GM18867 (cell line): ENCODE results near the gene SEC24D.

Source experiments
- ATAC-seq: cut with Tn5 transposase; IDR thresholded peaks from one replicate; pipeline ENCODE4 v1.9.1; 2021; ENCODE audit warnings: mild to moderate bottlenecking, moderate library complexity; ENCODE audit not compliant: unreplicated experiment

Gene SEC24D

DNA sequence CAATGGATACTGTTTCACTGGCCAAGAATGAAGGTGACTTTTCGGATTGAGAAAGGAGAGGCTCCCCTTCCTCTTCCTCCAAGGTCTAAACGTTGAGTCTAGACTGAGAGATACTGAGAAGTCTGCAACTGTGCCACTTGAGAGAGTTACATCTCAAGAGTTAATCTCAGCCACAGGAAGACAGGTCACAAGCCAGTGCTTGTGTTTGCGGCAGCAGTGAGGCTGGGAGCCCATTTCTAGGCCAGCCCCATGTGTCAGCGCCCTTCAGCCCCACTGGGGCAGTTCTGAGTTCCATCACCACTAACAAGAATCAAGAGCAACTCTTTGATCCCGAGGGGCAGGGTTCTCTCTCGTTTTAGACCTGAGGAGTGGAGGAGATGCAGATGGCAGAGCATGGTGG lies 7.3 kb upstream of the SEC24D start:
- ATAC-seq: peak; percentile 58

DNA sequence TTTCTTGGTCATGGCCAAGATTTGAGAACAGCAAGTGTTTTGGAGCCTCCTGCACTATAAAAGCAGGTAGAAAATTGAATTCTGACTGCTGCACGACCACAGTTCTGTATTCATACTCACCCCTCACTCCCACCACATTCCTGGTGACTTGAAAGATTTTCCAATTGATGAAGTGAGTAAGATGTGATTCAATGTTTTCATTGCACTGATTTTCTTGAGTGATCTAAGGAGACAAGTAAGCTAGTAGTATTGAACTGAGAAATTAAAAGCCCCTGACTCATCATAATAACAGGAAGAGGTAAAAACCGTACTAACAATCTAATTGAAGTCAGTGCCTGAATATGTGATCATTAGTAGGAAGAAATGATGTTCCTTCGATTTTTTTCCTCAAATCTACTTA lies 6.1 kb upstream of the SEC24D start:
- no peak for ATAC-seq

DNA sequence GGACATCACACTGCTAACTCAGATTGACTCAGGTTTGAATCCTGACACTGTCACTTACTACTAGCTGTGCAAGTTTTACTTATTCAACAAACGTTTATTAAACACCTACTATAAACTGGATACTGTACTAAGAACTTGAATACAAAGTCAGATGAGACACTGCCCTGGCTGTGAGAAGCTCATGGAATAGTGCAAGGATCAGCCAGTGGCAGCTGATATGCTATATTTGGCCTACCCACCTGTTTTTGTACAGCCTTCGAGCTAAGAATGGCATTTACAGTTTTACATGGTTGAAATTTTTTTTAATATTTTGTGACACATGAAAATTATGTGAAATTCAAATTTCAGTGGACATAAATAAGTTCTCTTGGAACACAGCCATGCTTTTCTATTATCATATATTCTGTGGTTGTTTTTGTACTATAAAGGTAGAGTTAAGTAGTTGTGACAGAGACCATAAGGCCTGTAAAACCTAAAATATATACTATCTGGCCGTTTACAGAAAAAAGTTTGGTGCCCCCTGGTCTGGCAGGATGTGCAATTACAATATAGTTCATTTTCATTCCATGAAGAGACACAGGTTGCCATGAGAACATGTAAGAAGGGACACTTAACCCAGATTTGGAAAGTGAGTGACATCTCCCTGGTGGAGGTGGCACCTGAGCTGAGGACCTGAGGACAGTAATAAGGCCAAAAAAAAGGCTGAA lies 3.4 kb upstream of the SEC24D start:
- ATAC-seq: no peak

DNA sequence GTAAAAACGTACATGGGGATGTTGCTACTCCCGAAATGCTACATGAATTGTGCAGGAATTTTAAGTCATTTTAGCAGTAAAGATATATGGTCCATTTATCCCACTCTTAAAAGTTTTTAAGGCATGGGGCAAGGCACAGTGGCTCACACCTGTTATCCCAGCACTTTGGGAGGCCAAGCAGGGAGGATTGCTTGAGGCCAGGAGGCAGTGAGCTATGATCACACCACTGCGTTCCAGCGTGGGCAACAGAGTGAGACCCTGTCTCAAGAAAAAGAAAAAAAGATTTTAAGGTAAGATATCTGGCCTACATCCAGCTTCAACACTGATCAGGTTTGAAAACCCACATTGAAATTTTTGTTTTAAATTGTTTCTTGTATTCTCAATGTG lies 1.2 kb upstream of the SEC24D start:
- no peak for ATAC-seq

DNA sequence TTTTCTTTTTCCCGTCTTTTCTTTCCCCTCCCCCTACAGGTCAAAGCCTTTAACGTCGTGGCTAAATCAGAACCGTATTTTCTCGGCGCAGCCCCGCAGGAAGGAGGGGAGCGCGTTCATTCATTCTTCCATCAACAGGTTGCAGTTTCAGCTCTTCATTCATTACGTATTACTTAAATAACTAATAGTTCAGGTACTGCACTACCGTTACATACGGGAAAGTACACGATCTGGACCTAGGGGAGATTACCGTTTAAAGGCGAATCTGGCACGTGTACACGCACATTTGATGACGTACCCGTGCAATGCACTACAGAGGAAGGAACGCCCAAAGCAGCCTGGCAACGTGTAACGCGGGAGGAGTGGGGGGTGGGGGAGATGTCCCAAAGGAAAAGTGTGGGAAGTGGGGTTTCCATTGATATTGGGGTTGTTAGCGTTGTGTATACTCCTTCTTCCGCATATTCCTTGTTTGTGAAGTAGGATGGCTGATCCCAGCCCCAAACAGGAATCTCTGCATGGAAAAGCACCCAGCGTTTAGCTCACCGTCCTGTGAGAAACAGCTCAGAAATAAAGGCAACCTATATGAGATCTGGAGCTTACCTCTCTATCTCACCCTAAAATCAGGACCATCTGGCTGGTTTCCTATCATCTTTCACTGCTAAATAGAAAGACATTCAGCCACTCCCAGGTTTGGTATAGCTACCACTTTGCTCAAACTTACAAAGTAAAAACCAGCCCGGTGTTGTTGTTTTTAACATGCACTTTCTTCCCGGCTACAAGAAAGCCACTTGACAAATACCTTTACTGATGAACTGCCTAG lies 585 bp upstream of the SEC24D start:
- peak; percentile 47 for ATAC-seq

DNA sequence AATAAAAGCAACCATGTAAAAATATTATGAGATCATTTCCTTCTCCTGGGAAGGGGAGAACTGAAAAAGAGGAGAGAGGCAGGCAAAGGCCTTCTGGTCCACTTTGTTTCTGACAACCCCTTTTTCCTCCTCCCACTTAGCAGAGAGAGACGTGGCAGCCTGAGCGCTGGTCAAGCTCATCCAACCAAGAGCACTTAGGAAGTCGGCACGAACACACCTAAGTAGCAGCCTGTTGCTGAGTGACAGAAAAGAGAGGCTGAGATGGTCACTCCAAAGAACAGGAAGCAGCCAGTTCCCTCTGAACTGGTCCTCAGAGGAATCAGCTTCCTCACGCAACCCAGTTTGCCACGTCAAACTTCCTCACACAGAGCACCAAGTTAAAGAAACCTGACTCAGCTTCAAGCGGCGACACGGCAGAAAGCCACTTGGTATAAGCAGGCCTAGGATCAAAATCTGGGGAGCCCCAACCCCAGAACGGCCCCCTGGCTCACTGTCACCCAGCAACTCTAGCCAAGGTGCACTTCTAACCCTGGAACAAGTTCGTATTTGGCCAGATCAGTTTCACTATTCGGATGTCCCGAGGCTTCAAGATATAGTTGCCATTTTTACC lies 861 bp downstream of the SEC24D start:
- peak; percentile 75 for ATAC-seq

DNA sequence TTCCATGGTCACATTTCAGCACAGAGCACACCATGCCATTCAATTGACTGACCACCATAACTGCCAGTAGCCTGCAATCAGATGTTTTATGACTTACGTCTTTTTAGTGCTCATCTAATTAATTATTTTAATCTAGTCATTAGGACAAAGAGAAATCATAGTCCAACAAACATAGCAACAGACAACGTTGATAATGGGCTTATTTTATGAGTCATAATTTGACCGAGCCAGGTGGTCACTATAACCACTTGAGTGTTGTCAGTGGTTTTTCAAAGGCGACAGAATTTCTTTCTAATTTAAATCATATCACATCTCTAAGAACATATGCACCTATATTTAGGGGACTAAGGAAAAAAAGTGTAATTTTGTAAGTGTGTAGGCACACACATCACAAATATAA lies 1.9 kb downstream of the SEC24D start:
- no peak for ATAC-seq

DNA sequence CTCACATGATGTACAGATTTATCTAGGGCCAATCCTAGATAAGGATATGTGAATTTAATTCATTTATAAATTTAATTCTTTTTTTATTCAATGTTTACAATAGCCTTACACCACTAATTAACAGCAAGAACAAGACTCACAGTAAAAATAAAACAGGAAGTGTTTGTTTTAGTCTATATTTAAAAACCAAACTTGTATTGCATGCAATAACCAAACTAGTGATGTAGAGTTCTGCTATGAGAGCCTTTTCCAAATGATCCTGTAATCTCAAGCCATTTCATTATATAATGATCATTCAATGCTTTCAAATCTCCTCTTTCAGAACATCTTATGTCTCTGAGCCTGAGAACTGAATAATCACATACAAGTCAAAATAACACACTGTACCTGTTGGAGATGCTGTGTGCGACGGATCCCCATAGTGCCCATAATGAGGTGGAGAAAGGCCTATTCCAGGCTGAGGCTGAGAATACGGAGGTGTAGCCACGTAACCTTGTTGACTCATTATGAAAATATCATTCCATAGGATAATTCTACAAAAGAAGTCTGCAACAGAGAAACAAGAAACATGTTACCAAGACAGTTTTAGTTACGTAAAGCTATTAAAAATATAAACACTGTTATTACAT lies 2.6 kb downstream of the SEC24D start:
- ATAC-seq: no peak

DNA sequence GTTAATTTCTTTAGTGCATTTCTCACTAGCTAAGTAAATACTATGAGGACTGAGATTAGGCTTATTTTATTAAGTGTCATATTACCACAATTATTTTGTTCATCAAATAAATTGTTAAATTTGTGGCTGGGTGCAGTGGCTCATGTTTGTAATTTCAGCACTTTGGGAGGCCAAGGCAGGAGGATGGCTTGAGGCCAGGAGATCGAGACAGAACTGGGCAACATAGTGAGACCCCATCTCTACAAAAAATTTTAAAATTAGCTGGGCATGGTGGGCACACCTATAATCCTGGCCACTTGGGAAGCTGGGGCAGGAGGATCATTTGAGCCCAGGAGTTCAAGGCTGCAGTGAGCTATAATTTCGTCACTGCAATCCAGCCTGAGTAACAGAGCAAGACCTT lies 6.8 kb downstream of the SEC24D start:
- ATAC-seq: no peak

DNA sequence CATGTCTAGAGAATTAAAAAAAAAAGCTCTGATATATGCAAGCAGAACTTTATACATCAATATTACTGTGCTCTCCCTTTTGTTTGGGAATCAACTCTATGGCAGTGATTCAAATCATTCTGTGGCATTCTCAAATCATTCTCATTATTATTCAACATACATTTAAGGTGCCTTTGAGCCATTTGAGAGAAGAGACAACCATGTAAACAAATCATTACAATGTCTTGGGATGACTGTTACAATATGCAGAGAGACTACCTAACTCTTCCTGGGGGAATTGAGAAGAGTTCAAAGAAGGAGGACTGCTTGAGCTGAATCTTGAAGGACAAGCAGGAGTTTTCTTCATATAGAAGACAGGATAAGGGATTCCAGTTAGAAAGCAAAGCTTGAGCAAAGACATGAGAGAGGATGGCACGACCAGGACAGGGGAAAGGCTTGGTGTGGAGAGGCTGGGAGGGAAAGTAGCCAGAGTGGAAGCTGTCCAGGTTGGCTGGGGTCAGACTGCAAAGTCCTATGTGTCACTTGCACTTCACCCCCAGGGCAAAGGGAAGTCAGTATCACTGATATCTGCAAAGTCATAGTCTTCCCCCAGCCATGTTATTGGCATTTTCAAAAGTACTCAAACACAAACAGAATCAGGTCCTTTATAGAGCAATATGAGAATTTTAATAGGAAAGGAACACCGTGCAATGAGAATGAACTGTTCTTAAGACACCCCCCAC lies 9.0 kb downstream of the SEC24D start:
- peak; percentile 39 for ATAC-seq

DNA sequence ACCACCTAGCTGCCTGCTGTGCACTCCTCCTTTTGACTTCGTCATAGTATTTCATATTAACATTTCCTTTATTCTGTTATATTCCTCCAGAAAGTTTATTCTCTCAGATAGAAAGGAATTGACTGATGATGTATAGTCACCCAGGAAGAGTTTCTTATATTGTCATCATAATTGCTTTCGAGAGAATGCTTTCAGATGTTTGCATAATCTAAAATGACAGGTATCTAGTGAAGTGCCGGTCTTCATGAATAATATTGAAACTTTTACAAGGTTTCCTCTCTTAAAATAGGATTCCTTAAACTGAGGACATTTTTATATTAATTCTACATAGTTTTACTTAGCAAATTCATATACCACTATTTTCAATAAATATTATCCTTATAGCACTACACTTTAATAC lies 10.1 kb downstream of the SEC24D start:
- peak; percentile 76 for ATAC-seq

DNA sequence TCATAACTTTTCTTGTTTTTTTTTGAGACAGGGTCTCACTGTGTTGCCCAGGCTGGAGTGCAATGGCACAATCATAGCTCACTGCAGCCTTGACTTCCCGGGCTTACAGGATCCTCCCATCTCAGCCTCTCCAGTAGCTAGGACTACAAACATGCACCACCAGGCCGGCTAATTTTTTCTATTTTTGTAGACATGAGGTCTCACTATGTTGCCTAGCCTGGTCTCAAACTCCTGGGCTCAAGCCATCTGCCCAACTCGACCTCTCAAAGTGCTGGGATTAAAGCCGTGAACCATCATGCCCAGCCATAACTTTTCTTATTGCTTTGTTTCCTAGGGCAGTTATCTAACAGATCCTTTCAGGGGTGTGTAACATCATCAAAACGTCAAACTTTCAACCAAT lies 11.8 kb downstream of the SEC24D start:
- ATAC-seq: no peak

DNA sequence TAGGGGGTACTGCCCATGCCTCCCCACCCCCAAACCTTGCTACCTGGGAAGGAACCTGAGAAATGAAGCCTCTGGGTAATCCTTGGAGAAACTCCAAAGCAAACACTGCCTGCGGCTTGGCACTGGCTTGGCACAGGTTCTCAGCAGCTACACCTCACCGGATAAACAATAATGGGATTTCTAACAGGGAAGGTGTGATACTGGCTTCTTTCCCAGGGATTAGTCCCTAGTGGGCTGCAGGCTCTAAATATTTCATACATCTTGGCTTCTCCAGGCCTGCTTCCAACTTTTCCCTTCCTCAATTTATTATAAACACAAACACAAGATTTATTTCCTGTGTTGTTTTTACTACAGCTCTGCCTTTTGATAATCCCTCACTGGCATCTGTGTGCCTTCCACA lies 12.5 kb downstream of the SEC24D start:
- ATAC-seq: no peak

DNA sequence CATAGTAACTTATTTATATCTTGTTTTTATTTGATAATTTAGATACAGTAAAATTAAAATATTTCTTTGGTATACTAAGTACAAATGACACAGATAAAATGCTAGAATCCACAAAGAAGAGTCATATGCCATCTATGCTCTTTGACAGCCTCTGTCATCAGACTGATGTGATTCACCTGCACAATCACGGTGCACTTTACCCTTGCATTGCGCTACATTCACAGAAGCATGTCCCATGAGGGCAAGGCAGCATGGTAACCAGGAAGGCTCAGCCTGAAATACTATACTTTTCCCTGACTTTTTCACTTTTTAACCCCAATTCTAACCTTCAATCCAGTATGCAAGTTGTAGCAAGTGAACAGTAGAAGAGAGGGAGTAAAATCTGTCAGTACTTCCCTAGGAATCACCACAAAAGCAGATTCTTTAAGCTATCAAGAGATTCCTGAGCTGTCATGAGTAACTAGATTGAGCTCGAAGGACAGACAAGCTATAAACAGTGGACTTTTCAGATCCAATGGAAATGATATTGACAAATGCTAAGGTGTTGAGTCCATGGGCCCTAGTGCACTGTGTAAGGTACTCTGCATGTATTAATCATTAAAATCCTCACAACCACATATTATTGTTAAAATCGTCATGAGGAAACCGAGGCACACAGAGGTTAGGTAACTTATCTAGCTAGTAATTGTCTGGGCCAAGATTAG lies 14.2 kb downstream of the SEC24D start:
- no peak for ATAC-seq

DNA sequence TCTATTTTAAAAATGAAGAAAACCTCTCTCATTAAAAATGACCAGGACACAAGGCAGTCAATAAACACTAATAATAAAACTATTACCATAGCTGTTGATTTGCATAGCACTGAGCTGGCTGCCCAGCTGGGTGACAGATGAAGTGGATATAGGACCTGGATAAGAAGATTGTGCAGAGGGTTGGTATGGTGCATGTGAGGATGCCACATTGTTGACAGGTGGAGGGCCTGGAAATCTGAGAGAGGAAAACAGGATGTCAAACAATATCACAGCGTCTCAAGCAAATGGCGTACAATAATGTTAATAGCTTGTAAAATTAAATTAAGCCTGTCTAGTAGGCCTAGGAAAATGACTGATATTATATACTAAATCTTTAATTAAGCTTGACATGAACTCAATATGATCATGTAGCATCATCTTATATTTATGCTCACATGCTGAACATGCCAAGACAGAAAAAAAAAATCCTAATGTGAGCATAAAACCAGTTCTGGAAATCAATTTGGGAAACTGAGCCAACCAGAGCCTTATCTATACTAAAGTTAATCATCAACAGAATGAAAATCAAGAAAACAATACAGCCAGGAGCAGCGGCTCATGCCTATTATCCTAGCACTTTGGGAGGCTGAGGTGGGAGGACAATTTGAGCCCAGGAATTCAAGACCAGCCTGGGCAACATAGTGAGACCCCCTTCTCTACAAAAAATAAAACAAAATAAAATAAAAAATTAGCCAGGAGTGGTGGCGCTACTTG lies 18.6 kb downstream of the SEC24D start:
- ATAC-seq: no peak

DNA sequence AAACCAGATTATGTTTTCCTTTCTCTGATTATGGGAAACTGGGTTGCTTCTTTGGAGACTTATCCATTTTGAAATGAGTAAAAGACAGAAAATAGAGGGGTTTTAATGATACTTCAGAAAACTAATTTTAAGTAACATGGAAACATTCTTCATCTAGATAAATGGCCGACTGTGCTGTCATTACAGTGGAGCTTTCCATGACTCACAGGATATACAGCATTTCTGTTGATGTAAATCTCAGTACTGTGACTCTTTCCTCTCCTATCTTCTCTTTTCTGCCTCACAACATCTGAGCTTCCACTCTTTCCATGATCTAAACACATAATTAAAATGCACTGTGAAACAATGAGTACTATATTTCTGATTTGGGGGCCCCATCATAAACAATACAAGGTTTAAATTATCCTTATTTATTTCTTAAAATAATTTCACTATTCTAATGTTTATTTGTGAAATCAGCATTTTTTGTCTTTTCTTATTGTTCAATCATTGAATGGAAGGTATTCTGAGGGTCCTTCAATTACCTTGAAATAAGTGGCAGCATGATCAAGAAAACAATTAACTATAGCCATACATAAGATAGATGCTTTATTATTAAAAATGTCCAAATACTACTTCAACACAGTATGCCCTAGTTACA lies 19.3 kb downstream of the SEC24D start:
- ATAC-seq: no peak

DNA sequence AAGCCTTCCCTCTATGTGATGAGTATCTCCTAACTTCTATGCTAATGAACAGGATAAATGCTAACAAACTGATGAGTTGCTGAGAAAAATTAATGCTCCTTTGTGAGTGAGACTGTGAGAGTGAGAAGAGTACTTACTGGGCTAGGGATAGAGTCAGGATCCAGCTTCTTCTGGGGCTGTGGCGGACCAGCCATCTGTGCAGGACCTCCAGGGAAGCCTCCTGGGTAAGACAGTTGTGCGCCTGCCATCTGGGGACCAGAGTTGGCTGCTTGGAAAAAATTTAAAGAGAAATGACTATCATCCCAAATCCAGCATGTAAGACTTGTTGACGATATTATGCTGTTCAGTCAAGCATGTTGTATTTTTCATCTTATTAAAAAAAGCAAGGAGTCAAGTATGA lies 21.0 kb downstream of the SEC24D start:
- ATAC-seq: no peak

DNA sequence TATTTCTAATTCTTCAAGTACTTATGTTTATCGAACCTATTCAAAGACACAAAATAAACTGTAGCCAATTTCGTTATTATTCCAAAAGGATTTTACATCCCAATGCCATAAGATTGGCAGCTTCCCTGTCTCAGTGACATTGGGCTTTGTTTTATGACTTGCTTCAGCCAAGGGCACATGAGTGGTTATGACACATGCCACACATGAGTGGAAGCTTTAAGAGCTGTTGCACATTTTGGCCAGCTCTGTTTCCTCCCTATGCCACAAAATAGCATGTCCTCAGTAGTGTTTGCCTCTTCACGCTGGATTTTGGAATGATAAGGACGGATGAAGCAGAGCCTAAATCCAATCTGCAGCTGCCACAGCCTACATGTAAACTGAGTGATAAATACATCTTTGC lies 21.9 kb downstream of the SEC24D start:
- ATAC-seq: no peak

DNA sequence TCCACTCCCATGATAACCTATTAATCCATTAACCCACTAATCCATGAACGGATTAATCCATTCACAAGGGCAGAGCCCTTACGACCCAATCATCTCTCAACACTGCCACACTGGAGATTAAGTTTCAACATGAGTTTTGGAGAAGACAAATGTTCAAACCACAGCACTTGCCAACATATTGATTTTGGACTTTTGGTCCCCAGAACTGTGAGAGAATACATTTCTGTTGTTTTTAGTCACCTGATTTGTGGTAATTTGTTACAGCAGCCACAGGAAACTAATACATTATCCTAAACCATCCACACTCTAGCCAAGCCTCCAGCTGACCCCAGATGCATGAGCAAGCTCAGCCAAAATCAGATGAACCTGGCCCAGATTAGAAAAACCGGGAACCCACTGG lies 22.4 kb downstream of the SEC24D start:
- ATAC-seq: no peak
